K562 (cell line): ENCODE results near the gene DDX50. TPM values are rescaled to one million over a fixed set of nuclear protein-coding genes. Genes with fewer than 3 reads are reported as not detected.
A peak's percentile ranks its signal among the peaks of the same experiment; 100 is the strongest.

ENCODE experiments used
- ATF4 ChIP-seq: fragments of 450-650 bp; formaldehyde crosslinking; IDR thresholded peaks from 2 replicates; pipeline ENCODE4 v1.4.0; 2022; ENCODE audit warnings: mild to moderate bottlenecking, moderate library complexity
- BRCA1 ChIP-seq, 2 experiments: fragments of 450-650 bp in 1 of 2; sonication (generic) in 1 of 2; formaldehyde crosslinking in 1 of 2; IDR thresholded peaks; 2 replicates each; pipeline versions ENCODE4 v1.5.0 to v1.6.1; 2017 to 2020; ENCODE audit warnings: mild to moderate bottlenecking in 1 of 2, missing genetic modification reagents in 1 of 2
- CBFA2T2 ChIP-seq: fragments of 450-650 bp; conservative IDR thresholded peaks from 2 replicates; pipeline ENCODE4 v1.6.1; 2017; ENCODE audit warnings: mild to moderate bottlenecking
- FOS ChIP-seq: IDR thresholded peaks from 3 replicates; pipeline ENCODE4 v1.6.1; 2011; ENCODE audit not compliant: insufficient read length; ENCODE audit errors: extremely low read depth
- FOSL1 ChIP-seq: fragments of 200-800 bp; sonication (Bioruptor generic); conservative IDR thresholded peaks from 2 replicates; pipeline ENCODE4 v1.6.1; 2016; ENCODE audit warnings: missing genetic modification characterization, missing compliant biosample characterization
- KDM2B ChIP-seq: fragments of 250-450 bp; sonication (Bioruptor Pico); IDR thresholded peaks from 2 replicates; pipeline ENCODE4 v1.8.0; 2021; ENCODE audit warnings: mild to moderate bottlenecking, moderate library complexity
- KLF10 ChIP-seq: fragments of 250-450 bp; sonication (Bioruptor Pico); IDR thresholded peaks from 2 replicates; pipeline ENCODE4 v1.6.1; 2021; ENCODE audit warnings: matching md5 sums
- KLF13 ChIP-seq: fragments of 450-650 bp; IDR thresholded peaks from 2 replicates; pipeline ENCODE4 v1.6.1; 2016; ENCODE audit warnings: missing genetic modification characterization, low read depth, mild to moderate bottlenecking, missing compliant biosample characterization, moderate library complexity, borderline replicate concordance
- OTX1 ChIP-seq: fragments of 450-650 bp; formaldehyde crosslinking; IDR thresholded peaks from 2 replicates; pipeline ENCODE4 v1.4.0; 2022; ENCODE audit warnings: mild to moderate bottlenecking
- PML ChIP-seq: IDR thresholded peaks from 2 replicates; pipeline ENCODE4 v1.6.1; 2012; ENCODE audit warnings: low read length, inconsistent platforms
- POLR2A ChIP-seq: fragments of 450-650 bp; conservative IDR thresholded peaks from 2 replicates; pipeline ENCODE4 v1.6.1; 2016
- POLR2H ChIP-seq: IDR thresholded peaks from 2 replicates; pipeline ENCODE4 v1.6.1; 2016; ENCODE audit warnings: missing genetic modification characterization, low read depth, mild to moderate bottlenecking, control low read depth, missing compliant biosample characterization, moderate library complexity
- RNF2 ChIP-seq: sonication (generic); IDR thresholded peaks from 2 replicates; pipeline ENCODE4 v1.6.1; 2016
- SMARCC2 ChIP-seq: fragments of 450-650 bp; IDR thresholded peaks from 2 replicates; pipeline ENCODE4 v1.6.1; 2017; ENCODE audit warnings: antibody characterized with exemption, moderate library complexity, mild to moderate bottlenecking, low read depth
- SNIP1 ChIP-seq: fragments of 450-650 bp; IDR thresholded peaks from 2 replicates; pipeline ENCODE4 v1.7.1; 2017; ENCODE audit warnings: low read depth, mild to moderate bottlenecking
- THRA ChIP-seq: fragments of 450-650 bp; IDR thresholded peaks from 2 replicates; pipeline ENCODE4 v1.6.1; 2017; ENCODE audit warnings: mild to moderate bottlenecking, moderate library complexity
- ZBTB12 ChIP-seq: fragments of 250-450 bp; sonication (Bioruptor Pico); IDR thresholded peaks from 2 replicates; pipeline ENCODE4 v1.4.0; 2020
- ZBTB26 ChIP-seq: fragments of 450-650 bp; formaldehyde crosslinking; IDR thresholded peaks from 2 replicates; pipeline ENCODE4 v1.4.0; 2022; ENCODE audit warnings: missing genetic modification characterization
- ZFPM2 ChIP-seq: fragments of 250-450 bp; sonication (Bioruptor Pico); IDR thresholded peaks from 2 replicates; pipeline ENCODE4 v1.5.1; 2022; ENCODE audit warnings: mild to moderate bottlenecking
- ZNF592 ChIP-seq: fragments of 450-650 bp; IDR thresholded peaks from 2 replicates; pipeline ENCODE4 v1.6.1; 2017; ENCODE audit warnings: antibody characterized with exemption, mild to moderate bottlenecking
- polyA plus RNA-seq, 8 experiments: library from polyadenylated mRNA; depleted of rRNA in 4 of 8; stranded (reverse) in 5 of 8; unstranded in 3 of 8; fragments of >200 nt; fragmentation: Nextera tagmentation in 2 of 8; fragmentation: Illumina TruSeq in 1 of 8; extraction: Ambion mirVana in 2 of 8; extraction: Trizol in 1 of 8; gene quantifications; 2 replicates each; pipeline versions ENCODE4 v1.2.1 to v1.2.3, GENCODE V29; 2011 to 2014; ENCODE audit warnings: inconsistent platforms in 1 of 8, missing spikeins in 1 of 8
- total RNA-seq, 7 experiments: library from RNA; depleted of rRNA in 6 of 7; stranded (reverse); fragments of >200 nt in 6 of 7; fragmentation: Illumina TruSeq in 2 of 7; extraction: Trizol in 2 of 7; gene quantifications; 2 replicates each; pipeline versions ENCODE4 v1.2.1 to v1.2.3, GENCODE V29; 2011 to 2021; ENCODE audit warnings: low replicate concordance in 1 of 7

Gene DDX50
- total and polyA plus RNA-seq, 9 of the 15 experiments (the other 6 are each of a cell fraction or from before 2014, with no cell fraction given), result 36.7 to 86.8 (median 57.4) TPM

- peak; percentile 66; the same call in 1 of the 2 replicates for TF ChIP-seq OTX1 (CRISPR knock-in tag)
- 0 out of 2 replicates have a peak, but pooled peaks have one; percentile 17 for TF ChIP-seq ZBTB26 (CRISPR knock-in tag)
- no peak for TF ChIP-seq BRCA1 (IDR thresholded peaks at IDR 0.05)
- TF ChIP-seq BRCA1 (CRISPR knock-in tag; IDR thresholded peaks at IDR 0.05), result no peak
- peak; percentile 84 for TF ChIP-seq PML
- no peak for TF ChIP-seq CBFA2T2
- 0 out of 2 replicates have a peak, but pooled peaks have one; percentile 33 for TF ChIP-seq FOSL1
- TF ChIP-seq POLR2A, result peak; percentile 89
- TF ChIP-seq ZFPM2 (CRISPR knock-in tag), result no peak
- TF ChIP-seq FOS, result peak; percentile 81
- 0 out of 2 replicates have a peak, but pooled peaks have one; percentile 60 for TF ChIP-seq KDM2B (CRISPR knock-in tag)
- peak; percentile 37; the same call in 1 of the 2 replicates for TF ChIP-seq ZBTB12 (CRISPR knock-in tag)
- TF ChIP-seq POLR2H (tag), result peak; percentile 77
- 0 out of 2 replicates have a peak, but pooled peaks have one; percentile 28 for TF ChIP-seq ATF4
- no peak for TF ChIP-seq ZNF592
- TF ChIP-seq THRA, result no peak
- peak; percentile 91 for TF ChIP-seq SMARCC2
- TF ChIP-seq SNIP1, result no peak
- TF ChIP-seq KLF13 (tag), result peak; percentile 49
- no peak for TF ChIP-seq RNF2
- no peak for TF ChIP-seq KLF10 (CRISPR knock-in tag)
Observed at GRCh38 chr10:68988530-68989316, 87.6 kb downstream of the DDX50 start, which contains the start of gene KIFBP (continued).
